Measurements from ENCODE around the gene GAB3. TPM values are rescaled to one million over a fixed set of nuclear protein-coding genes. Genes with fewer than 3 reads are reported as not detected.

Gene GAB3
- total and polyA plus RNA-seq, 2 donors (not counting 3 experiments of a cell fraction or from before 2014, with no cell fraction given) = 6.0 to 6.2 TPM

GRCh38 chrX:154653048-154653401 lies 97.9 kb downstream of the GAB3 start:
- Histone ChIP-seq H3K27me3 (ENCODE audit: control insufficient read depth in 2 of 2, insufficient read depth in 2 of 2, low read length in 2 of 2) (no peaks in the 10 kb centered on the region), H2AFZ (ENCODE audit: low read depth, low read length) (no peak overlapping the region), H3K36me3 (ENCODE audit: control insufficient read depth in 2 of 2, extremely low read depth in 1 of 2, insufficient read depth in 2 of 2, low read length in 2 of 2) (no peaks in the 10 kb centered on the region), H3K9me3 (replicated peaks; ENCODE audit: control insufficient read depth, insufficient read depth, low read length) (no peaks in the 10 kb centered on the region), H3K4me3 (replicated peaks in 1 of 3; ENCODE audit: insufficient read depth in 1 of 3, low read depth in 1 of 3, low read length in 3 of 3) (no peak overlapping the region), H3K9ac (replicated peaks; ENCODE audit: extremely low read depth, insufficient read depth, low read length) (no peak overlapping the region), H3K79me2 (ENCODE audit: control insufficient read depth, insufficient read depth, low read length) (no peaks in the 10 kb centered on the region), H3K27ac (ENCODE audit: insufficient read depth, low read depth, low read length) (no peak overlapping the region), H4K20me1 (replicated peaks; ENCODE audit: control insufficient read depth, extremely low read depth, insufficient read depth, low read length) (no peaks in the 10 kb centered on the region), H3K4me1 (ENCODE audit: control insufficient read depth, extremely low read depth, insufficient read depth, low read length) (peaks cover 5% of the 10 kb centered on the region), H3K9me1 (replicated peaks; ENCODE audit: control insufficient read depth, extremely low read depth, insufficient read depth, low read length) (no peaks in the 10 kb centered on the region), H3K4me2 (ENCODE audit: insufficient read depth, low read length) (no peak overlapping the region)
- no peak for TF ChIP-seq POLR2AphosphoS5 (IDR thresholded peaks at IDR 0.05; ENCODE audit: insufficient read depth, low read depth, low read length)
- no peak for TF ChIP-seq FOS (IDR thresholded peaks at IDR 0.05; ENCODE audit: borderline replicate concordance, insufficient read depth, low read length)
- TF ChIP-seq, protein P1, sequence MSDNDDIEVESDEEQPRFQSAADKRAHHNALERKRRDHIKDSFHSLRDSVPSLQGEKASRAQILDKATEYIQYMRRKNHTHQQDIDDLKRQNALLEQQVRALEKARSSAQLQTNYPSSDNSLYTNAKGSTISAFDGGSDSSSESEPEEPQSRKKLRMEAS (IDR thresholded peaks at IDR 0.05; ENCODE audit: insufficient read depth, insufficient read length) = no peak
- TF ChIP-seq JUN (IDR thresholded peaks at IDR 0.05; ENCODE audit: borderline replicate concordance, insufficient read depth, insufficient read length, low read depth) = no peak
- no peak for TF ChIP-seq EZH2 (IDR thresholded peaks at IDR 0.05; ENCODE audit: borderline replicate concordance, low read depth, low read length, severe bottlenecking)
- TF ChIP-seq POLR2A (IDR thresholded peaks at IDR 0.05; ENCODE audit: low read depth, low read length) = no peak
- intact Hi-C loops (cut with micrococcal nuclease) = no loop called here
- no TSS peak for BruUV-seq (replicated peaks)
- POLR2A ChIA-PET = no interaction called here
- CTCF ChIA-PET = no interaction called here
- dilution Hi-C loops (cut with MboI; ENCODE audit: extremely low pct_ligation_motif_present, low sequenced_read_pairs) = no loop called here
- no peak for FAIRE-seq
- no peak for DNase-seq (ENCODE audit: low read depth, low spot score)

- CTCF ChIA-PET = no interaction called here
- intact Hi-C loops (cut with micrococcal nuclease) (no loop called here), dilution Hi-C loops (cut with MboI; ENCODE audit: extremely low pct_ligation_motif_present, low sequenced_read_pairs) (no loop called here)
- TF ChIP-seq MYC (IDR thresholded peaks at IDR 0.05; ENCODE audit: low read depth, low read length) (no peak), JUN (IDR thresholded peaks at IDR 0.05; ENCODE audit: borderline replicate concordance, insufficient read depth, insufficient read length, low read depth) (no peak), FOS (IDR thresholded peaks at IDR 0.05; ENCODE audit: borderline replicate concordance, insufficient read depth, low read length) (no peak), POLR2A (IDR thresholded peaks at IDR 0.05; ENCODE audit: low read depth, low read length) (no peak), POLR2AphosphoS5 (IDR thresholded peaks at IDR 0.05; ENCODE audit: insufficient read depth, low read depth, low read length) (no peak), GATA2 (IDR thresholded peaks at IDR 0.05; ENCODE audit: insufficient read depth, insufficient read length, low read depth, low read length) (no peak), EZH2 (IDR thresholded peaks at IDR 0.05; ENCODE audit: borderline replicate concordance, low read depth, low read length, severe bottlenecking) (no peak)
- TF ChIP-seq, protein P2, sequence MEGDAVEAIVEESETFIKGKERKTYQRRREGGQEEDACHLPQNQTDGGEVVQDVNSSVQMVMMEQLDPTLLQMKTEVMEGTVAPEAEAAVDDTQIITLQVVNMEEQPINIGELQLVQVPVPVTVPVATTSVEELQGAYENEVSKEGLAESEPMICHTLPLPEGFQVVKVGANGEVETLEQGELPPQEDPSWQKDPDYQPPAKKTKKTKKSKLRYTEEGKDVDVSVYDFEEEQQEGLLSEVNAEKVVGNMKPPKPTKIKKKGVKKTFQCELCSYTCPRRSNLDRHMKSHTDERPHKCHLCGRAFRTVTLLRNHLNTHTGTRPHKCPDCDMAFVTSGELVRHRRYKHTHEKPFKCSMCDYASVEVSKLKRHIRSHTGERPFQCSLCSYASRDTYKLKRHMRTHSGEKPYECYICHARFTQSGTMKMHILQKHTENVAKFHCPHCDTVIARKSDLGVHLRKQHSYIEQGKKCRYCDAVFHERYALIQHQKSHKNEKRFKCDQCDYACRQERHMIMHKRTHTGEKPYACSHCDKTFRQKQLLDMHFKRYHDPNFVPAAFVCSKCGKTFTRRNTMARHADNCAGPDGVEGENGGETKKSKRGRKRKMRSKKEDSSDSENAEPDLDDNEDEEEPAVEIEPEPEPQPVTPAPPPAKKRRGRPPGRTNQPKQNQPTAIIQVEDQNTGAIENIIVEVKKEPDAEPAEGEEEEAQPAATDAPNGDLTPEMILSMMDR (IDR thresholded peaks at IDR 0.05; ENCODE audit: extremely low read depth in 1 of 2, insufficient read depth in 1 of 2, low read depth in 1 of 2, low read length in 2 of 2) = no peak
- TF ChIP-seq, protein P1 (IDR thresholded peaks at IDR 0.05; ENCODE audit: insufficient read depth, insufficient read length) = no peak
- H2AFZ ChIP-seq (ENCODE audit: low read depth, low read length) = no peak overlapping the region
- no peak overlapping the region for H3K9ac ChIP-seq (replicated peaks; ENCODE audit: extremely low read depth, insufficient read depth, low read length)
- POLR2A ChIA-PET = no interaction called here
- no peak for DNase-seq (ENCODE audit: low read depth, low spot score)
- BruUV-seq (replicated peaks) = no TSS peak
- no peak overlapping the region for H3K4me2 ChIP-seq (ENCODE audit: insufficient read depth, low read length)
- FAIRE-seq = no peak
- no peak overlapping the region for H3K27ac ChIP-seq (ENCODE audit: insufficient read depth, low read depth, low read length)
- no peak overlapping the region for H3K4me3 ChIP-seq (replicated peaks in 1 of 3; ENCODE audit: insufficient read depth in 1 of 3, low read depth in 1 of 3, low read length in 3 of 3)
- no peaks in the 10 kb centered on the region for H3K9me3 ChIP-seq (replicated peaks; ENCODE audit: control insufficient read depth, insufficient read depth, low read length)
- no peaks in the 10 kb centered on the region for H4K20me1 ChIP-seq (replicated peaks; ENCODE audit: control insufficient read depth, extremely low read depth, insufficient read depth, low read length)
- H3K79me2 ChIP-seq (ENCODE audit: control insufficient read depth, insufficient read depth, low read length) = no peaks in the 10 kb centered on the region
- H3K9me1 ChIP-seq (replicated peaks; ENCODE audit: control insufficient read depth, extremely low read depth, insufficient read depth, low read length) = no peaks in the 10 kb centered on the region
- no peaks in the 10 kb centered on the region for H3K36me3 ChIP-seq (ENCODE audit: control insufficient read depth in 2 of 2, extremely low read depth in 1 of 2, insufficient read depth in 2 of 2, low read length in 2 of 2)
- no peaks in the 10 kb centered on the region for H3K27me3 ChIP-seq (ENCODE audit: control insufficient read depth in 2 of 2, insufficient read depth in 2 of 2, low read length in 2 of 2)
- H3K4me1 ChIP-seq (ENCODE audit: control insufficient read depth, extremely low read depth, insufficient read depth, low read length) = peaks cover 5% of the 10 kb centered on the region
These were observed 98.4 kb downstream of the GAB3 start for GRCh38 chrX:154652311-154653047.
